Uterus (tissue), 2 donors: ENCODE results near the gene EPB41L4A.

Experiments
- POLR2A ChIP-seq, 2 donors: fragments of 450-650 bp; IDR thresholded peaks; one replicate each; pipeline ENCODE4 v1.6.1; 2016; ENCODE audit warnings: antibody characterized with exemption in 2 of 2, mild to moderate bottlenecking in 1 of 2, moderate library complexity in 1 of 2
- TF ChIP-seq, protein P1 (sequence below), 4 experiments: fragments of 200-600 bp in 2 of 4; fragments of 450-650 bp in 2 of 4; sonication (generic) in 2 of 4; IDR thresholded peaks; one replicate each; pipeline ENCODE4 v1.5.1; 2016 to 2019; ENCODE audit warnings: antibody characterized with exemption in 4 of 4, mild to moderate bottlenecking in 2 of 4, moderate library complexity in 1 of 4

DNA sequence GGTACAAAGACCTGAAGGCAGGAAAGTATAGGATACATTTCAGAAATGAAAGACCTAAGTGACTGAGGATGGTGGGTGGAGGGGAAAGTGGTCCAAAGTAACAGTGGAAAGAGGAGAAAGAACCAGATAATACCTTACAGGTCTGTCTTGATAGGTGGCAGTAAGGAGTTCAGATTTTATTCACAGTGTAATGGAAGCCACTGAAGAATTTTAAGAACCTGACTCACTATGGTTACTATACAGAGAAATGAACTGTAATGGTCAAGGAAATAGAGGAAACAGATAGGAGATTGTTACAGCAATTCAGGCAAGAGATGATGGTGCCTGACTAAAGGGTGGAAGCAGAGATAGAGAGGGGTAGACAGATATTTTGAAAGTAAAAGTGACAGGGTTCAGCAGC, 46.5 kb downstream of the EPB41L4A start:
- TF ChIP-seq, protein P1, sequence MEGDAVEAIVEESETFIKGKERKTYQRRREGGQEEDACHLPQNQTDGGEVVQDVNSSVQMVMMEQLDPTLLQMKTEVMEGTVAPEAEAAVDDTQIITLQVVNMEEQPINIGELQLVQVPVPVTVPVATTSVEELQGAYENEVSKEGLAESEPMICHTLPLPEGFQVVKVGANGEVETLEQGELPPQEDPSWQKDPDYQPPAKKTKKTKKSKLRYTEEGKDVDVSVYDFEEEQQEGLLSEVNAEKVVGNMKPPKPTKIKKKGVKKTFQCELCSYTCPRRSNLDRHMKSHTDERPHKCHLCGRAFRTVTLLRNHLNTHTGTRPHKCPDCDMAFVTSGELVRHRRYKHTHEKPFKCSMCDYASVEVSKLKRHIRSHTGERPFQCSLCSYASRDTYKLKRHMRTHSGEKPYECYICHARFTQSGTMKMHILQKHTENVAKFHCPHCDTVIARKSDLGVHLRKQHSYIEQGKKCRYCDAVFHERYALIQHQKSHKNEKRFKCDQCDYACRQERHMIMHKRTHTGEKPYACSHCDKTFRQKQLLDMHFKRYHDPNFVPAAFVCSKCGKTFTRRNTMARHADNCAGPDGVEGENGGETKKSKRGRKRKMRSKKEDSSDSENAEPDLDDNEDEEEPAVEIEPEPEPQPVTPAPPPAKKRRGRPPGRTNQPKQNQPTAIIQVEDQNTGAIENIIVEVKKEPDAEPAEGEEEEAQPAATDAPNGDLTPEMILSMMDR (IDR thresholded peaks at IDR 0.05): no peak
- no peak for TF ChIP-seq POLR2A (IDR thresholded peaks at IDR 0.05)
